HG03469 (cell line): ENCODE results near the gene OR11H12.
"Not testable (repeated sequence)": the region's sequence is repeated elsewhere in the genome, so short reads cannot be mapped to it uniquely, and the experiment has no call there.

ENCODE experiments used
- ATAC-seq: cut with Tn5 transposase; IDR thresholded peaks from one replicate; pipeline ENCODE4 v1.9.1; 2021; ENCODE audit warnings: mild to moderate bottlenecking, moderate library complexity, moderate number of reproducible peaks; ENCODE audit not compliant: unreplicated experiment

The OR11H12 gene, protein sequence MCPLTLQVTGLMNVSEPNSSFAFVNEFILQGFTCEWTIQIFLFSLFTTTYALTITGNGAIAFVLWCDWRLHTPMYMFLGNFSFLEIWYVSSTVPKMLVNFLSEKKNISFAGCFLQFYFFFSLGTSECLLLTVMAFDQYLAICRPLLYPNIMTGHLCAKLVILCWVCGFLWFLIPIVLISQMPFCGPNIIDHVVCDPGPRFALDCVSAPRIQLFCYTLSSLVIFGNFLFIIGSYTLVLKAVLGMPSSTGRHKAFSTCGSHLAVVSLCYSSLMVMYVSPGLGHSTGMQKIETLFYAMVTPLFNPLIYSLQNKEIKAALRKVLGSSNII

DNA sequence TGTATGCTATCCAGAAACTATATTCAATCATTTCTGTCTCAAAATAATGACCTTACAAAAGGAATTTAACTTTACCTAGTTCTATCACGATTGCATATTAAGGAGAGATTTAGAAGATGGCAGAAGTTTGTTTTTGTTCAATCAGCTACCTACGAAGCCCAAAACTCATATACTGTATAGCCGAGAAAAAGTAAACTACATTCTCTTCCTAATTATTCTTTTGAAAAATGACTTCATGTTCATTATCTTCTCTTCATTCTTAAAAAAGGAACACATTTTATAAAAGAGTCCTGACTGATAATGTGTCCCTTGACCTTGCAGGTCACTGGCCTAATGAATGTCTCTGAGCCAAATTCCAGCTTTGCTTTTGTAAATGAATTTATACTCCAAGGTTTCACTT, at the start of gene OR11H12:
TSS of gene OR11H12 (plus strand) at position 301 of the 400 bp plus-strand sequence. CDS start at position 301, 0 bp downstream.
- ATAC-seq = not testable (repeated sequence)

DNA sequence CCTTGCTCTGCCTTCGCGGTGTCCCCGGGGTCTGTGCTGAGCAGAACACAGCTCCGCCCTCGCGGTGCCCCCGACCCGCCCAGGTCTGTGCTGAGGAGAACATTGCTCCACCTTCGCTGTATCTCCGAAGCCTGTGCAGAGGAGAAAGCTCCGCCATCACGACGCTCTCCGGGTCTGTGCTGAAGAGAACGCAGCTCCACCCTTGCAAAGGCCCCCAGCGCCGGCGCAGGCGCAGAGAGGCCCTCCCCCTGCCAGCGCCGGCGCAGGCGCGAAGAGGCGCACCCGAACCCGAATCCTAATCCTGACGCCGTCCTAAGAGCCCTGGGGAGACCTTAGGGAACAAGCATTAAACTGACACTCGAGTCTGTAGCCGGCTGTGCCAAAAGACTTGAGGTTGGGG, 18.0 kb upstream of the OR11H12 start:
- ATAC-seq = not testable (repeated sequence)

DNA sequence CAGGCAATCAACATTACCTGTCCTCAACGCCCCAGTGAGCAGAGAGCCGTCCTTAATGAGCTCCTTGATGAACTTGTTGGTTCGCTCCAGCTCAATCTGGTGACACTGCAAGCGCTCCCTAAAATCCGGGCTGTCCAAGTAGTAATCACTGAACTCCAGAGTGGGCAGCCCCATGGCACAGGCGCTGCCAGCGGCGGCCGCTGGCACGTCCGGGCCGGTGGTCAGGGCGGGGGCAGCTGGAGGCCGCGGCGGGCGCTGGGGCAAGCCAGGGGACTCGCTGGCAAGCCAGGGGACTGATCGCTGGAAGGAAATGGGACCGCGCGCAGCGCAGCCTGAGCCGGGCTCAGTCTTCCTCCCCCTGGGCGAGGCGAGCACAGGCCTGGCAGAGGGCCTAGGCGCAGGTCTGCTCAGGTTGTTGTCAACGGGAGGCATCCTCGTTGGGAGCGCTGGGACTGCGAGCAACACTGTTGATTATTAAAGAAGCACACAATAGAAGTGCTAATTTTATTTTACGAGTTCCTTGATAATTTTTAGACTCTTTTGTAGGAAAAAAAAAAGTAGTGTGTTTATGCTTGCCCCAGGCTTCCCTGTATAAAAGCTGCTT, 25.8 kb downstream of the OR11H12 start:
- ATAC-seq = not testable (repeated sequence)

DNA sequence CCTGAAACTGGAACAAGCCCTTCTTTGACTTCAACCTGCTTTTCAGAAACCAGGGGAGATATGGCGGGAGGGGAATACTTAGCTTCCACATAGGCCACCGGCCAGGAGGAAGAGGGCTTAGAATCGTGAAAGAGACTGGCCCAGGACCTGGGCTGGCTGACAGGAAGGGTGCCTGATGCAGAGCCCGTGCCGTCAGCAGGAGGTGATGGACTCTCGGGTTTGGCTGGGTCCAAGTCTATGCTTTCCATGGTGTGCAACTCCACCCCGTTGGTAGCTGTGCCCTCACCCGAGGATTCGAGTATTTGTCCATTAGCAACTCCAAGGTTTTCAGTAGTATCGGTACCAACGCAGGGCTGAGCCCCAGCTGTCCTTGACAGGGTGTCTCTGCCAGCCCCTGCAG, 35.1 kb downstream of the OR11H12 start:
- ATAC-seq = not testable (repeated sequence)

DNA sequence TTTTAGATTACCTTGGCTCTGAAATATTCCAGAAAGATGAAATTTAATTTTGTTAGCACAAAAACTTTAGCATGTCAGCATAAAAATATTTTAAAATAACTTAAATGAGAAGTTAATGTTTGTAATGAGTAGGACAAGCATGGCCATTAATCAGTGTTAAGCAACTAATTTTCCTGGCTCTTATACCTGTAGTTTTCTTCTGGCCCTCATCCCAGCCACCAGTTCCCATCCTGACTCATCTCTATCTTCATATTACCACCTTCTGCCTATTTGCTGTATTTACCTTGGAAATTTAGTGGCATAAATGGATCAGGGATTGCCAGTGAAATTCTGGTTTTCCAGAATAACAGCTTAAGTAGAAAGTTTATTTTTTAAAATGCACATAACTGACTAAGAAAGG, 37.1 kb downstream of the OR11H12 start:
- not testable (repeated sequence) for ATAC-seq

DNA sequence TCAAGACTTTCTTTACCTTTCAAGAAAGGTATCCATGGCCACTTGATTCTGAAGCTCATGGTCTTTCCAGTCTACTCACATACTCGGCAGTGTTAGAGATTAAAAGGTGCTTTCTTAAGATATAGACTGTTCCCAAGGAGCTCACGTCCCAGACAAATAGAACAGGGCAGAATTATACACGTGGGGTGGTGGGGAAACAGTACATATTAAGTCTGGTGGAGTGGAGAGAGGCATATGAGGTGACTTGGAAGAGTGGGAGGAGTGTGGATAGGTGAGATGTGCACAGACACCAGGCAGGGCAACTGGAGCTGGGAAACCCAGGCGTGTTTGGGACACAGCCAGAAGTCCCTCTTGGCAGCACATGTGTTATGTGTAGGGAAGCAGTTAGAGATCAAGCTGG, 37.9 kb downstream of the OR11H12 start:
- ATAC-seq = not testable (repeated sequence)

DNA sequence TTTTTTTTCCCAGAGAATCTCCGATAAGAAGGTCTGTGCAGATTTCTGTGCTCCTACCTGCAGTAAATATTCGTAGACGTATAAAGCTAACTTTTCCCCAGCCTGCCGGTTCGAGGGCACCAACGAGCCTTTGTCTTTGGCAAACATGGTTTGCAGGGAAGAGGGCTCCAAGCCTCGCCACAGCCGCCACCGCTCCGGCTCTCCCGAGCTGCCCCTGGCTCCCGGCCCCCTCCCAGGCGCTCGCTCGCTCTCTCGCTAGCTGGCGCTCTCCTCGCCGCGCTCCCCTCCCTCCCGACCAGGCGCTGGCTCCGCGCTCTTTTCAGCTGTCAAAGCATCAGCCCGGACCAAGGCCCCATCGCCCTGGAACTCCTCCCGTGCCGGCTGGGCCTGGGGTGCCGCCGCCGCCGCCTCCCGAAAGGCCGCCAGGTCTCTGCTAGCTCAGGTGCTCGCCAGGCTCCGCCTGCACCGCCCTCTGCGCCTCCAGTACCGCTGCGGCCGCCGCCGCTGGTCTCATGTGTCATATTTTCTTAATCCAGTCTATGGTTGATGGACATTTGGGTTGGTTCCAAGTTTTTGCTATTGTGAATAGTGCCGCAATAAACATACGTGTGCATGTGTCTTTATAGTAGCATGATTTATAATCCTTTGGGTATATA, 45.3 kb downstream of the OR11H12 start:
- not testable (repeated sequence) for ATAC-seq
